Omental fat pad (tissue), 4 donors: ENCODE results near the gene CIAPIN1. TPM values are rescaled to one million over a fixed set of nuclear protein-coding genes. Genes with fewer than 3 reads are reported as not detected.
"Not testable (repeated sequence)": the region's sequence is repeated elsewhere in the genome, so short reads cannot be mapped to it uniquely, and the experiment has no call there.

Experiments used
- ATAC-seq: fragments of 150-250 bp; one replicate; pipeline ENCODE4 v1.9.1; 2016; ENCODE audit warnings: mild to moderate bottlenecking, moderate library complexity; ENCODE audit not compliant: low FRiP score
- DNase-seq: peaks from one replicate; pipeline ENCODE4 v3.0.0-alpha.2; 2019; ENCODE audit warnings: low spot score
- CTCF ChIP-seq, 3 donors: fragments of 450-650 bp; IDR thresholded peaks; one replicate each; pipeline ENCODE4 v1.5.1; 2016 to 2017; ENCODE audit warnings: antibody characterized with exemption in 3 of 3, mild to moderate bottlenecking in 3 of 3, moderate library complexity in 2 of 3
- total RNA-seq, 4 donors: library from RNA; depleted of rRNA; stranded (reverse); fragments of >200 nt; gene quantifications; one replicate each; pipeline ENCODE4 v1.1.0, GENCODE V29; 2016

Gene CIAPIN1
- total RNA-seq, 4 donors from 2014 or later = 26.4 to 37.2 (median 32.4) TPM

- peak in 2 of 3 donors; percentile 28 to 75 for TF ChIP-seq CTCF (IDR thresholded peaks at IDR 0.05)
- DNase-seq (peak; percentile 71), ATAC-seq (peak; percentile 90)
Measured at GRCh38 chr16:57462209-57462977, 15.2 kb upstream of the CIAPIN1 start, which contains the start of gene POLR2C. Gene POLR2C, plus strand, starts transcription at chr16:57462679. Its CDS starts 46 bp downstream, at chr16:57462725.

GRCh38 chr16:57452021-57452420 lies 4.8 kb upstream of the CIAPIN1 start:
- DNase-seq (no peak), ATAC-seq (no peak)
- TF ChIP-seq CTCF (IDR thresholded peaks at IDR 0.05) = no peak

GRCh38 chr16:57446531-57447185 lies 527 bp downstream of the CIAPIN1 start:
- peak; percentile 21 for ATAC-seq
- TF ChIP-seq CTCF (IDR thresholded peaks at IDR 0.05) = no peak
- no peak for DNase-seq

- ATAC-seq (no peak), DNase-seq (no peak)
- no peak for TF ChIP-seq CTCF (IDR thresholded peaks at IDR 0.05)
Measured at GRCh38 chr16:57445510-57445909, 1.7 kb downstream of the CIAPIN1 start.

GRCh38 chr16:57444711-57445110 lies 2.5 kb downstream of the CIAPIN1 start:
- no peak for TF ChIP-seq CTCF (IDR thresholded peaks at IDR 0.05)
- no peak for DNase-seq
- no peak for ATAC-seq

GRCh38 chr16:57440551-57440950 lies 6.6 kb downstream of the CIAPIN1 start:
- ATAC-seq, DNase-seq: not testable (repeated sequence)

GRCh38 chr16:57439947-57440346 lies 7.2 kb downstream of the CIAPIN1 start:
- not testable (repeated sequence) for ATAC-seq, DNase-seq

- DNase-seq (no peak), ATAC-seq (no peak)
- TF ChIP-seq CTCF (IDR thresholded peaks at IDR 0.05) = no peak
Measured at GRCh38 chr16:57435838-57436237, 11.3 kb downstream of the CIAPIN1 start.
